IPS-15b (cell line): ENCODE results near the gene DTNA.

Experiments
- H3K27me3 ChIP-seq: one replicate; pipeline ENCODE4 v1.6.1; 2013; ENCODE audit warnings: low read length; ENCODE audit not compliant: control insufficient read depth, insufficient read depth
- H3K36me3 ChIP-seq: one replicate; pipeline ENCODE4 v1.6.1; 2013; ENCODE audit warnings: low read length; ENCODE audit not compliant: control insufficient read depth, insufficient read depth
- H3K4me1 ChIP-seq: one replicate; pipeline ENCODE4 v1.6.1; 2013; ENCODE audit warnings: mild to moderate bottlenecking, low read length; ENCODE audit not compliant: control insufficient read depth, insufficient read depth
- H3K4me3 ChIP-seq: one replicate; pipeline ENCODE4 v1.5.1; 2013; ENCODE audit warnings: low read depth, low read length
- H3K9ac ChIP-seq: one replicate; pipeline ENCODE4 v1.6.1; 2013; ENCODE audit warnings: low read depth, mild to moderate bottlenecking, low read length
- H3K9me3 ChIP-seq: one replicate; pipeline ENCODE4 v1.6.1; 2013; ENCODE audit warnings: mild to moderate bottlenecking, low read length; ENCODE audit not compliant: control insufficient read depth, insufficient read depth

DTNA gene

DNA sequence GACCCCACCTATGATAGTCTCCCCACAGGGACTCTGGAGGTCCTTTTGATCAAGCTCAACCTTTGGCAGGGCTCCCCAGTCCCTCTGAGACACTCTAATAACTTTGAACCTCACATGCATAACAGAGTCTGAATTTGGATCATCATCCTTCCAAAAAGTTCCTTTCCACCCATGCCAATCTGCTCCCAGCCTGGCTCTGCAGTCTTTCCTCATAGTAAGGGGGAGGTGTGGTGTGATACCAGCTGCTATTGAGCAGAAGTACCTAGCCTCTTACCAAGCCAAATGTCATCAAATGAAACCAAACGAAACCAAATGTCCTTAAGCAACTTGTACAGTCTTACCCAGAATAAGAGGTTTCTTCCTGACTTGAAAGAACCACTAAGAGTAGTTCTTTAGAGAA, 36.5 kb downstream of the DTNA start:
- no peak overlapping the region for H3K4me3 ChIP-seq
- H3K27me3 ChIP-seq, result no peaks in the 10 kb centered on the region
- no peak overlapping the region for H3K9ac ChIP-seq
- H3K4me1 ChIP-seq, result no peaks in the 10 kb centered on the region
- H3K36me3 ChIP-seq, result no peaks in the 10 kb centered on the region
- no peaks in the 10 kb centered on the region for H3K9me3 ChIP-seq

DNA sequence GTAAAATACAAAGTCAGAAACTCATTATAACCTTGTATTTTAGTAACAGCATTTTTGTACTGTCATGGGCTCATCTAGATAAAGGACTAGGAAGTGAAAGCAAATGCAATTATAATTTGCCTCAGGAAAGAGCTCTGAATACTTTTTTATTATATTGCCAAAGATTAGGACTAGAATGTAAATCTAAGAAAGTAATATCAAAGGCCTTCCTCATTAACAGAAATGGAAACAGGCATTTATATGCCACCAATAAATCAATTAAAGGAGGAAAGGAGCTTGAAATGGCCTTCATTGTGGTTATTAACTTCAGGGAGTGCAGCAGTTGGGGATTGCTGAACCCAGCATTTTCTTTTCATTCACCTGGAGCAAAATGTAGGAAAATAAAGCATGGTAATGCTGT, 39.6 kb downstream of the DTNA start:
- Histone ChIP-seq H3K36me3 (no peaks in the 10 kb centered on the region), H3K4me3 (no peak overlapping the region), H3K4me1 (no peaks in the 10 kb centered on the region), H3K27me3 (no peaks in the 10 kb centered on the region), H3K9me3 (no peaks in the 10 kb centered on the region), H3K9ac (no peak overlapping the region)

DNA sequence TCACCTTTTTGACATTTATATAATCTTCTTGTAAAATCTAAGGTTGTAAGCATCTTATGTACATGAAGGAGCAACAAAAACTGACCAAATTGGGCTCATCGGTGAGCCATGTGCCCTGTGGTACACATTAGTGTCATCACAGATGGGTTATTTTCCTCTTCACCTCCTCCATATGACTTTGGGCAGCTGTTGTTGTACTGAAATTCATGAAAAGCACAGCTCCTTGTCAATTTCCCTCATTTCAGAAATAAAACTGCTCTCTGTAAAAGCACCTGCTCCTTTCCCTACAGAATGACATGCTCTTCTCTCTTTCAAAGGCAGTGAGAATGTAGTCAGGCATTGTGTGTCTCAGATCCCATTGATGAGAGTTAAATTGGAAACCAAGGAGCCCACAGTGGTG, 42.0 kb downstream of the DTNA start:
- H3K36me3 ChIP-seq, result no peaks in the 10 kb centered on the region

DNA sequence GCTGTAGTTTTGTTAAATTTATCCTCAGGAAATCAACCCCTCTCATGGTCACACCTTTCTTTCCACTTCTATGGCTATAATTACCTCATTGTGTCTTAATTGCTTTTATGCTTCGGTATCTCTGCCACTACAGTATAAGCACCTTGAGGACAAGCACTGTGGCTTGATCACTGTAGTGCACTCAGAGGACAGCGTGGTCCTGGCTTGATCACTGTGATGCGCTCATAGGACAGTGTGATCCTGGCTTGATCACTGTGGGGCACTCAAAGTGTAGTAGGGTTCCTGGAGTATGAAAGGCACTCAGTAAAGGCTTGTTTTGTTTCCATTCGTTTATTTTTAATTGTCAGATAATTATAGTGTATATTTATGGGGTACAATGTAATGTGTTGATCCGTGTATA, 44.2 kb downstream of the DTNA start:
- Histone ChIP-seq H3K9me3 (no peaks in the 10 kb centered on the region), H3K36me3 (no peaks in the 10 kb centered on the region), H3K4me3 (no peak overlapping the region), H3K4me1 (no peaks in the 10 kb centered on the region), H3K9ac (no peak overlapping the region), H3K27me3 (no peaks in the 10 kb centered on the region)

More for the DNA sequence above, 42.0 kb downstream of the DTNA start:
- Histone ChIP-seq H3K4me1 (no peaks in the 10 kb centered on the region), H3K9me3 (no peaks in the 10 kb centered on the region), H3K27me3 (no peaks in the 10 kb centered on the region), H3K4me3 (no peak overlapping the region), H3K9ac (no peak overlapping the region)

DNA sequence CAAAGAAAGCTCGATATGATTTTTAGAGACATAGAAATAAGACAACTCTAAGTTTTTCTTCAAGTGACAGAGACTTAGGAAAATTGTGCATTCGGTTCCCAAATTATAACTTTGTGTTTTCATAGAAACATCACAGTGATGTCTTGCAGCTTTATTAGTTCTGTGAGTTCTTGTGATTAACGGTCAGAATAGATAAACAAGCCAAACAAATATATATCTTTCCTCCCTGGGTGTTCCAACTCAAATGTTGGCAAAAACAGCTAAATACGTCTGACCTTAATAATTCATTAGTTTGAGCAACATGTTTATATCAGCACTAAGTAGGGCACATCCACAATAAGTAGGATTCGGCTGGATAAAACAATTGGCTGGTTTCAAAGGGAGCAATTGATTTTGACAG, 47.6 kb downstream of the DTNA start:
- no peaks in the 10 kb centered on the region for H3K36me3 ChIP-seq
- no peaks in the 10 kb centered on the region for H3K9me3 ChIP-seq
- H3K4me3 ChIP-seq, result no peak overlapping the region
- no peaks in the 10 kb centered on the region for H3K27me3 ChIP-seq
- H3K4me1 ChIP-seq, result no peaks in the 10 kb centered on the region
- H3K9ac ChIP-seq, result no peak overlapping the region

DNA sequence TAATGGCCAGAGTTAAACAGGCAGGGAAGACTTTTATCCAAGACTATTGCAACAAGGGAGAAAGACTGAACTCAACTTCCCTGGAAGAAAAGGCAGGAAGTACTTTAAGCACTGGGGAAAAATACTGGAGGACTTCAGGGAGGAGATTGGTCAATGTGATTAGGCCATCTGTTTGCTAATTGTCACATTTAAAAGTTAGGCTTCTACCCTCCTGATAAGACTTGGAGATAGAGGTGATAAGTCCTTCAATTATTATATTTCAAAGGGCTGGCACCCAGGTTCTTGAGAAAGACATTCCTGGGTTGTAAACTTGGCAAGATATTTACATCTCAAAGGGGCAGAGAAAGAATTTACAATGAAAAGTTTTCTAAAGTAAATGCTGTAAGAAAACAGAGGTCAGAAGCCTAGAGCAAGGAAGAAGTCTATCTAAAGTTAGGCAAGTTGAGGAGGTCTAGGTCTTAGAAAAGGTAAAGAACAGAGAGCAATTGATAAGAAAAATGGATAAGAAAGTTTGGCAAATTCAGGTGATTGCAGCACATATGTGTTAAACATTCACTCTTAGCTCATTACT, 48.4 kb downstream of the DTNA start:
- H3K36me3 ChIP-seq, result no peaks in the 10 kb centered on the region

DNA sequence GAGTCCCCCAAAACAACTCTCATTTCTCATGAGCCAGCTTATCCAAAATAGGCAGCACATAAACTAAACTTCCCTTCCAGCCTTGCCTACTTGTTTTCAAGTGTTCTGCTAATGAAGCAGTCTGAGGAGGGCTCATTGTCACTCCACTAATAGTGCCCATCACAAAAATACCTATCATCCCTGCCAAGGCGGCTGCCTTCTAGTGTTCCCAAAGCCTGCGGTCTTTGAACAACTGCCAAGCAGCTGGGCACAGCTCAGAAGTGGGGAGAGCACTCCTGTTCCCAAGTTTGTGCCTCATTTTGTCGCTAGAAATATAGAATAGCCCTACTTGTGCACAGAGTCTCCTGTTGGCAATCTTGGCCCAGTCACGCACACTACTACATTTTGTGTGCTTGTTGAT, 50.3 kb downstream of the DTNA start:
- Histone ChIP-seq H3K4me3 (no peak overlapping the region), H3K9me3 (no peaks in the 10 kb centered on the region), H3K9ac (no peak overlapping the region), H3K36me3 (no peaks in the 10 kb centered on the region), H3K27me3 (no peaks in the 10 kb centered on the region), H3K4me1 (no peaks in the 10 kb centered on the region)

More for the DNA sequence above, 48.4 kb downstream of the DTNA start:
- H3K4me3 ChIP-seq, result no peak overlapping the region
- H3K9me3 ChIP-seq, result no peaks in the 10 kb centered on the region
- no peaks in the 10 kb centered on the region for H3K27me3 ChIP-seq
- no peaks in the 10 kb centered on the region for H3K4me1 ChIP-seq
- no peak overlapping the region for H3K9ac ChIP-seq

DNA sequence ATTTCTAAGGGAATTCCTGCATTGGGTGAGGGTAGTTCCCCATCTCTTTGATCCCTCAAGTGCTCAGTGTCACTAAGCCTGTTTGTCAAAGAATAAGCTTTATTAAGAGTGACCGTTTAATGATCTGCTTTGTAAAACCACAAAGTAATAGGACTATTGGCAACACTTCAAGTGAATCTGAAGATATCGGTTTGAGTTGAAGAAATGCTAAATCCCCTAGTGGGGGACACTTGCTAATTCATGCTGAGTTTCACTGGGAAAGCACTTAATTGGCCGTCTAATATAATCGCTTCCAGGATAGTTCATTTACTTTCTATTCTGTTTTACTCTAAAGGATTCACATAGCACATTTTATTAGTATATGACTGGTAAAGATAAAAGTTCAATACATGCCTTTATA, 54.4 kb downstream of the DTNA start:
- Histone ChIP-seq H3K9me3 (no peaks in the 10 kb centered on the region), H3K9ac (no peak overlapping the region), H3K4me3 (no peak overlapping the region), H3K27me3 (no peaks in the 10 kb centered on the region), H3K4me1 (no peaks in the 10 kb centered on the region), H3K36me3 (no peaks in the 10 kb centered on the region)

DNA sequence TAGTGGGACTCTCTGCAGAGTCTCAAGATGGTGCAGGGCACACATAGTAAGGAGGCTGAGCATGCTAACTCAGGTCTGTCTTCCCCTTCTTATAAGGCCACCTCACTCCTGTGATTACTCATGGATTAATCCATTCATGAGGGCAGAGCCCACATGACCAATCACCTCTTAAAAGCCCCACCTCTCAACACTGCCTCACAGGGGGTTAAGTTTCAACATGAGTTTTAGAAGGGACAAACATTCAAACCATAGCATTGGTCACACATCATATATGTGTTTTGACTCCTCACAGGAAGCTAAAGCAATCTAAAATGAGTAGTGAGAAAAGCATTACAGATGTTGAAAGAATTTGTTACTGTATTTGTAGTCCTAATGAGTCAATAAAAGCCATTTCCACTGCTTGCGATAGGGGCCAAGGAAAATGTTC, 57.5 kb downstream of the DTNA start:
- Histone ChIP-seq H3K4me1 (no peaks in the 10 kb centered on the region), H3K4me3 (no peak overlapping the region), H3K27me3 (no peaks in the 10 kb centered on the region), H3K9ac (no peak overlapping the region), H3K36me3 (no peaks in the 10 kb centered on the region), H3K9me3 (no peaks in the 10 kb centered on the region)

DNA sequence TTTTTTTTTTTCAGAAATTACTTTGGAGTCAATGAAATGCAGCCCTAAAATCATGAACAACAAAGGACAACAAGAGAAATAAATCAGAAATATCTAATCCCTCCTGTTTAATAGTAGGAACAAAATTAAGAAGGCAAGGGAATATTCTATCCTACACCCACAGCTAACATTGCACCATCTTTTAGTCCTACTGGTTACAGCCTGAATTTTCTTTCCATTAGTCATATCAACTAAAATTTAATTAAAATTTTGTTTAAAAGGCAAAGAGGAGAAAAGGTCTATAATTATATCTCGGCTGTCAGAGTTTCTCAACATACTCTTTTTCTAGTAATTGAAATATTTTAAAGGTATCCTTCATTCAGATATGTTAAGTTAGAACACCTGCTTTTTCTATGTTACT, 61.9 kb downstream of the DTNA start:
- no peaks in the 10 kb centered on the region for H3K4me1 ChIP-seq
- no peaks in the 10 kb centered on the region for H3K27me3 ChIP-seq
- H3K36me3 ChIP-seq, result peaks cover 3% of the 10 kb centered on the region
- no peaks in the 10 kb centered on the region for H3K9me3 ChIP-seq
- H3K4me3 ChIP-seq, result no peak overlapping the region
- no peak overlapping the region for H3K9ac ChIP-seq

DNA sequence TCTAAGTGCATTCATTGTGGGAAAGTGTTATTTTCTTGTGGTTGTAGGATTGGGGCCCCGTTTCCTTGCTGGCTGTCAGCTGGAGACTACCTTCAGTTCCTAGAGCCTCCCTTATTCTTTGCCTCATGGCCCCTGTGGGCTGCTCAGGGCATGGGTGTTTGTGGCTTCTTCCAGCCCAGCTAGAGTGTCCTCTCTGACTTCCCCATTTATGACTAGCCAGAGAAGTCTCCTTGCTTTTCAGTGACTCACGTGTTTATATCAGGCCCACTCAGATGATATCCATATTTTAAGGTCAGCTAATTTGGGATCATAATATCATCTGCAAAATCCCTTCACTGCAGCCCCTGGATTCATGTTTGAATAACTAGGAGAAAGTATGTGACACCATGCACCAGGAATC, 62.8 kb downstream of the DTNA start:
- Histone ChIP-seq H3K36me3 (peaks cover 3% of the 10 kb centered on the region), H3K4me3 (no peak overlapping the region), H3K9me3 (no peaks in the 10 kb centered on the region), H3K27me3 (no peaks in the 10 kb centered on the region), H3K4me1 (no peaks in the 10 kb centered on the region), H3K9ac (no peak overlapping the region)

DNA sequence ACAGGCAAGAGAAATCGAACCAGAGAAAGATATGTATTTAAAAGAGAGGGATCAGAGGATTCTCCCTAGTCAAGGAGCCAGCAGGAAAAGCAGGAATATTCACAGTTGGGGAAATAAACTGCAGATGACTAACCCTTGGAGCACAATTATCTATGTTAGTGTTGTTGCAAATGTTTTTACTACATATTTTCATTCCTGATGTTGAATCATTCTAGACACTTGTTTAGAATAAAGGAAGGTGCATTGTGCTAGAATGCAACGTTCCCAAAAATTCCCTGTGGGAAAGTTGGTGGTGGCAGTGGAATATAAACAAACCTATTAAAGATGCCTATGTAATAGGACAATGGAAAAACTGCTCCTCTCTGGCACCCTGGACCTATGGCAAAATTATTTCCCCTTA, 63.3 kb downstream of the DTNA start:
- no peak overlapping the region for H3K4me3 ChIP-seq
- peaks cover 3% of the 10 kb centered on the region for H3K36me3 ChIP-seq
- no peaks in the 10 kb centered on the region for H3K4me1 ChIP-seq
- no peaks in the 10 kb centered on the region for H3K27me3 ChIP-seq
- H3K9ac ChIP-seq, result no peak overlapping the region
- no peaks in the 10 kb centered on the region for H3K9me3 ChIP-seq
